HG03354 (cell line): ENCODE measurements around the gene MACROD1.

Experiments used
- ATAC-seq: cut with Tn5 transposase; IDR thresholded peaks from one replicate; pipeline ENCODE4 v1.9.1; 2021; ENCODE audit warnings: mild to moderate bottlenecking; ENCODE audit not compliant: unreplicated experiment, poor library complexity, severe bottlenecking

MACROD1 gene

DNA sequence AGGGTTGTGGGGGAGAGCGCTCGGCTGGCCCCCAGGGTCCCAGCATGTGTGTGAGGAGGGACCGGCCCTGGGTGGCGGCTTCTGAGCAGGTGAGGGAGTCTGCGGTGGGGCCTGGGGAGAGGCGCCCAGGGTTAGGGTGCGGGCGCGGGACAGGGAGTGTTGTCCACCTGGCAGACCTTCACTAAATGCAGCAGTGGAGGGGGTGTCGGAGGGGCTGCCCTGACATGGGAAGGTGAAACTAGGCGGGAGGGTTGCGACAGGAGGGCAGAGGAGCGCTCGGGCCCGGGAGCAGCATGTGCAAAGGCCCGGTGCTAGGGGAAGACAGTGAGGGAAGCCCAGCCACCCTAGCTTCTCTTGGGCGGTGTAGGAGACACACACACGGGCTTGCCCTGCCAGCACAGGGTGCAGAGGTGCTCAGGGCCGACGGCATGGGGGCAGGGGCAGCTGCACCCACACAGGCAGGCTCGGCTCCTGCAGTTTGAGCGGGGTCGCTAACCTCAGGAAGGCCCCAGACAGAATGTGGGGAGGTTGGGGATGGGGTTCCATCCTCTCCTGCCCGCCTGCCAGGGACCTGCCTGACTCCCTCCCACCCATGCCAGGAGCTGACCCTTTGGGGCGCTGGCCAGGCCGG, 157.5 kb downstream of the MACROD1 start:
- ATAC-seq: no peak

DNA sequence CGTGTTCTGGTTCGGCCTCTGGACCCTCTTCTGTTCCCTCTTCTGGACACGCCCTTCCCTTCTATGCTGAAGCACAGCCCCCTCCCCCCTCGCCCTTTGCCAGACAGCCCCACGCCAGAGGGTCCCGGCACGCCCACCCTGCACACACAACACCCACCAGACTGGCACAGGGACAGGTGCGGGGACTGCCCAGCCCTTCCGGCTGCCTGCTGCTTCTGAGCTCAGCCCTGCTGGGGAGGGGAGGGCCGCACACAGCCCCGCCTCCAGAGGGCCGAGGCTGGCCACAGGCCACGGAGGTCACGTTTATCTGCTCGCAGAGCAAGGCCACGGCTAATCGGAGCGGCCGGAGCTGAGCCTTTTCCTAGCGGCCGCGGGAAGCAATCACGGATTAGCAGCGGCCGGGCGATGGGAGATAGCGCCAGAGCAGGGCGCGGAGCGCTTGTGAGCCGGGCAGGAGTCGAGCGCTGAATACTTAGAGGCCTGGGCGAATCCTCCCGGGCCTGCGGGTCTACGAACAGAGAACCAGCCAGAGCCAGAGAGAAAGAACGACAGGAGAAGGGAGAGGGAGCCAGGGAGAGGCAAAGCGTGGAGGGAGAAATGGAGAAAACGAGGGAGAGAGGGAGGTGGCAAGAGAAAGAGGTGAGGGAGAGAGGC, 158.2 kb downstream of the MACROD1 start:
- ATAC-seq: no peak

DNA sequence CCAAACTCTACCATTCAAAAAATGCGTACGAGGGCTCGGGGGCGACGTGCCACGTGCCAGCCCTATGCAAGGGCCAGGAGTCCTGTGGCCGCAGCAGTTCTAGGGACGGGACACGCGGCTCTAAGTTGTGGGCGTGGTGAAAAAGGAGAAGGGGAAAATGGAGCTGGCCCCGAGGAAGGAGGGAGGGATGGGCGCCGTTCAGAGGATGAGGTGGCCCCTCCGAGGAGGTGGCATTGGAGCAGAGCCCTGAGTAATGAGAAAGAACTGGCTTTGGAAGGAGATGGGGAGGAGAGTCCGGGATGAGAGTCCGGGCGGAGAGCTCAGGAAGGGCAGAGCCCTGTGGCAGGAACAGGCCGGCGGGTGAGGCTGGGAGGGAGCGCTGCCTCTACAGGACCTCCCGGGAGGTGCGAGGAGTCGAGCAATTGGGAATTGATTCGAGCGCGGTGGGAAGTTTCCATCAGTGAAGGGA, 158.7 kb downstream of the MACROD1 start:
- no peak for ATAC-seq

- ATAC-seq: no peak
These were observed 159.5 kb downstream of the MACROD1 start for GRCh38 chr11:64006398-64006797.

GRCh38 chr11:64005691-64006090, 160.2 kb downstream of the MACROD1 start:
- no peak for ATAC-seq

DNA sequence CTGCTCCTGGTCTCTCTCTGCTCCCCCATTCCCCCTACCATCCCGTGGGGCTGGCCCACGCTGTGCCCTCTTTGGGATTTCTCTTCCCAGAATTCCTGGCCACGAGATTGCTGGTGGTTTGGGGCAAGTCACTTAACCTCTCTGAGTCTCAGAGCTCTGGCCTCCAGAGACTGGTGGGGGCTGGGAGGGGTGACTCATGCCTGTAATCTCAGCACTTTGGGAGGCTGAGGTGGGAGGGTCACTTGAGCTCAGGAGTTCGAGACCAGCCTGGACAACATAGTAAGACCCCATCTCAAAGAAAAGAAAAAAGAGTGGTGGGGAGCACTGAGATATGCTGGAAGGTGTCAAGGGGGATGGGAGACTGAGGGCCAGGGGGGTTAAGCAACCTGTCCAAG, 161.3 kb downstream of the MACROD1 start:
- ATAC-seq: no peak

- no peak for ATAC-seq
These were observed 161.9 kb downstream of the MACROD1 start for GRCh38 chr11:64003807-64004589.

DNA sequence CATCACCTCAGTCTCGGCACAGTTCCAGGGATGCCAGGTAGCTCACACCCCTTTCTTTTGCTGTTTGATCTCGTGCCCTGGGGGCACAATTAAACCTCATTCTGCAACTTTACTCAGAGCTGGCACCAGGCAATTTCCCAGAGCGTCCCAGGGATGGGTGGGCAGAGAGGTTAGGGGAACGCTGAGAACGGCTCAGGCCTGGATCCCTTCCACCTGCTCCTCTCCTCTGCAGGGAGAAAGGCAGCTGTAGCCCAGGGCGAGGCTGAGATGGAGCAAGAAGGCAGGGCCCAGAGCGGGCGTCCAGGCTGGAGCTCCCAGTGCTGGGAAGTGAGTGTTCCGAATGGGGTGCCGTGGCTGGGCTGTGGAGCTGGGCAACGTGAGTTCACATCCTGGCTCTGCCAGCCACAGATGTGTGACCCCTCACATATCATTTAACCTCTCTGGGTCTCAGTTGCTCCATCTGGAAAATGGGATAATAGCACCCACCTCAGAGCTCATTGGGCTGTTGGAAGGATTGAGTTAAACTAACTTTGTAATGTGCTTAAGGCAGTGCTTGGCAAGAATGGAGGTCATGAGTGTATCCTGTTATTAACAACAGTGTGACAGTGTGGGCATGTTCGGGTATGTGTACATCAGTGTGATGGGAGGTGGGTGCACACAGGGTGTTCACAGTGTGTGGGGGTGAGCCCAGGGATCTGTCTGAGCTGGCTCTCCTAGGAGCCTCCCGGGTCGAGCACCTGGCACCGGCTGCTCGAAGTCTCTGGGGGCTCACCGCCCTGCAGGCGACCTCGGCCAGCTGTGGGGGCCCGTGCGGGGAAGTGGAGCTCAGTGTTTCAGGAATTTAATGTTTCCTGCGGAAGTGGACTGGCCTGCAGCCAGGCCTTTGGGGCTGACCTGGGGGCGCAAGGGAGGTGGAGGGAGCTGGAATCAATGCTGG, 164.2 kb downstream of the MACROD1 start:
- no peak for ATAC-seq

- ATAC-seq: no peak
These were observed 165.0 kb downstream of the MACROD1 start for GRCh38 chr11:64000740-64001483.

- peak; percentile 47 for ATAC-seq
These were observed 165.7 kb downstream of the MACROD1 start for GRCh38 chr11:64000026-64000739.

GRCh38 chr11:63999349-64000025, 166.4 kb downstream of the MACROD1 start:
- no peak for ATAC-seq

GRCh38 chr11:63998558-63999348, 167.2 kb downstream of the MACROD1 start:
- ATAC-seq: no peak

GRCh38 chr11:63997801-63998337, 168.0 kb downstream of the MACROD1 start:
- ATAC-seq: no peak

GRCh38 chr11:63997104-63997700, 168.7 kb downstream of the MACROD1 start:
- ATAC-seq: no peak

DNA sequence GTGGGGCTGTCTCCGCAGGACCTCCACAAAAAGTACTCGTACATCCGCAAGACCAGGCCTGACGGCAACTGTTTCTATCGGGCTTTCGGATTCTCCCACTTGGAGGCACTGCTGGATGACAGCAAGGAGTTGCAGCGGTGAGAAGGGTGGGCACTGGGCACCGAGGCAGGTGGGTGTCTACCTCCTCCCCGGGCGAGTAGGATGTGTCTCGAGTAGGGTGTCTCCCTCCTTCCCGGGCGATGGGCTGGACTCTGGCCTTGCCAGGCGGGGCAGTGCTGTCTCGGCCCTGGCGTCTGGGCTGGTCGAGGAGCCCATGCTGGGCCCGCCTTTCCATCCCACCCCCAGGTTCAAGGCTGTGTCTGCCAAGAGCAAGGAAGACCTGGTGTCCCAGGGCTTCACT, 169.4 kb downstream of the MACROD1 start:
- ATAC-seq: no peak

DNA sequence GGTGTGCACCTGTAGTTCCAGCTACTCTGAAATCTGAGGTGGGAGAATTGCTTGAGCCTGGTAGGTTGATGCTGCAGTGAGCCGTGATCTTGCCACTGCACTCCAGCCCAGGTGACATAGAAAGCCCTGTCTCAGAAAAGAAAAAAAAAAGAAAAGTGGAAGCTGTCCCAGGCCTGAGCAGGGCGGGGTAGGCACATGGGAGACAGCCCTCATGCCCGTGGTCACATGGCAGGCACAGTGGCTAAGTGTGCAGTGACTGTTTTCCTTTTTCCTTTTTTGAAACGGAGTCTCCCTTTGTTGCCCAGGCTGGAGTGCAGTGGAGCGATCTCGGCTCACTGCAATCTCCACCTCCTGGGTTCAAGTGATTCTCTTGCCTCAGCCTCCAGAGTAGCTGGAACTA, 171.9 kb downstream of the MACROD1 start:
- ATAC-seq: no peak

GRCh38 chr11:63993100-63993499, 172.8 kb downstream of the MACROD1 start:
- ATAC-seq: no peak
